ENCODE results near the gene TOM1. TPM values are rescaled to one million over a fixed set of nuclear protein-coding genes. Genes with fewer than 3 reads are reported as not detected.

Gene TOM1
- total and polyA plus RNA-seq, 2 of the 13 experiments (the other 11 are each of a cell fraction or from before 2014, with no cell fraction given): 30.8 to 87.3 TPM

DNA sequence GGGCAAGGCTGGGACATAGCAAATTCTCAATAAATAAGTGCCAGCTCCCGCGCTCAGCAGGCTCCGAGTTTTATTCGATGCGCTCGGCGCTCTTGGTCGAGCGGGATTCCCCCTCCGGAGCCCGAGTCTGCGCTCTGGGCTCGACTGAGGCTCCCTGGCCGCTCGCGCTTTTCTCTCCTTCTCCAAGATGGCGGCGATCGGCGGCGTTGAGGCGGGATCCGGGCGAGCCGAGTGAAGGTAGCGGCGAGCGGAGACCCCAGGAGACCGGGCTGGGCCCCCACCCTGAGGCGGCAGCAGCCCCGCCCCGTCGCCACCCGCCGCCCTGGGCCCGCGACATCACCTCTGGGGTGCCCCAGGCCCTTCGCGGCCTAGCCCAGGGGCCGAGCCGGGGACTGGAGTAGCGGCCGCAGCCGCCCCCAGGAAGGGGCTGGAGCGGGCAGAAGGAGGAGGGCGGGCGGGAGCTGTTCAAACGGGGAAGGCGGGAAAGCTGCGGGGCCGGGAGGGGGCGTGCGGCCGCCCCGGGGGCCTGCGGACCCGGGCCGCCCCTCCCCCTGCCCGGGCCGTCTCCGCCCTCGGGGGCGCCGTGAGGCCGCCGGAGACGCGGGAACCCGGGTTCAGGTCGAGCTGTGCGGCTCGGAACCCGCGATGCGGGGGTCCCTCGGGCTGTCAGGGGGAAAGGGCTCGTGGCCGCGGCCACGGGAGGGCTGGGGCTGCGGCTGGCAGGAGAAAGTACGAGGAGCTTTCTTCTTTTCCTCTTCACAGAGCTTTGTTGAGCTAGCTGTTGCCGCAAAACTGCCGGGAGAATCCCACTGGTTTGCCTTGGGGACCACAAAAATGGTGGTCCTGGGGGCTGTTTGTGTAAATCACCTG lies 42.1 kb upstream of the TOM1 start, which contains the start of gene HMGXB4 (continued):
- TF ChIP-seq ZNF891 (CRISPR knock-in tag; IDR thresholded peaks at IDR 0.05): 0 out of 2 replicates have a peak, but pooled peaks have one; percentile 78
- no peak for TF ChIP-seq SOX6 (IDR thresholded peaks at IDR 0.05)
- no peak for TF ChIP-seq SOX6 (CRISPR knock-in tag; IDR thresholded peaks at IDR 0.05)
- TF ChIP-seq GTF2F1 (IDR thresholded peaks at IDR 0.05; ENCODE audit: low read length): no peak
- TF ChIP-seq, protein P1, sequence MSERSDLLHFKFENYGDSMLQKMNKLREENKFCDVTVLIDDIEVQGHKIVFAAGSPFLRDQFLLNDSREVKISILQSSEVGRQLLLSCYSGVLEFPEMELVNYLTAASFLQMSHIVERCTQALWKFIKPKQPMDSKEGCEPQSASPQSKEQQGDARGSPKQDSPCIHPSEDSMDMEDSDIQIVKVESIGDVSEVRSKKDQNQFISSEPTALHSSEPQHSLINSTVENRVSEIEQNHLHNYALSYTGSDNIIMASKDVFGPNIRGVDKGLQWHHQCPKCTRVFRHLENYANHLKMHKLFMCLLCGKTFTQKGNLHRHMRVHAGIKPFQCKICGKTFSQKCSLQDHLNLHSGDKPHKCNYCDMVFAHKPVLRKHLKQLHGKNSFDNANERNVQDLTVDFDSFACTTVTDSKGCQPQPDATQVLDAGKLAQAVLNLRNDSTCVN (CRISPR knock-in tag; IDR thresholded peaks at IDR 0.05; ENCODE audit: borderline replicate concordance): no peak; the same call in 1 of the 2 replicates
- TF ChIP-seq SMAD9 (CRISPR knock-in tag; IDR thresholded peaks at IDR 0.05): no peak
- peak; percentile 64 for TF ChIP-seq ERF (CRISPR knock-in tag; IDR thresholded peaks at IDR 0.05)
- TF ChIP-seq, protein P2, sequence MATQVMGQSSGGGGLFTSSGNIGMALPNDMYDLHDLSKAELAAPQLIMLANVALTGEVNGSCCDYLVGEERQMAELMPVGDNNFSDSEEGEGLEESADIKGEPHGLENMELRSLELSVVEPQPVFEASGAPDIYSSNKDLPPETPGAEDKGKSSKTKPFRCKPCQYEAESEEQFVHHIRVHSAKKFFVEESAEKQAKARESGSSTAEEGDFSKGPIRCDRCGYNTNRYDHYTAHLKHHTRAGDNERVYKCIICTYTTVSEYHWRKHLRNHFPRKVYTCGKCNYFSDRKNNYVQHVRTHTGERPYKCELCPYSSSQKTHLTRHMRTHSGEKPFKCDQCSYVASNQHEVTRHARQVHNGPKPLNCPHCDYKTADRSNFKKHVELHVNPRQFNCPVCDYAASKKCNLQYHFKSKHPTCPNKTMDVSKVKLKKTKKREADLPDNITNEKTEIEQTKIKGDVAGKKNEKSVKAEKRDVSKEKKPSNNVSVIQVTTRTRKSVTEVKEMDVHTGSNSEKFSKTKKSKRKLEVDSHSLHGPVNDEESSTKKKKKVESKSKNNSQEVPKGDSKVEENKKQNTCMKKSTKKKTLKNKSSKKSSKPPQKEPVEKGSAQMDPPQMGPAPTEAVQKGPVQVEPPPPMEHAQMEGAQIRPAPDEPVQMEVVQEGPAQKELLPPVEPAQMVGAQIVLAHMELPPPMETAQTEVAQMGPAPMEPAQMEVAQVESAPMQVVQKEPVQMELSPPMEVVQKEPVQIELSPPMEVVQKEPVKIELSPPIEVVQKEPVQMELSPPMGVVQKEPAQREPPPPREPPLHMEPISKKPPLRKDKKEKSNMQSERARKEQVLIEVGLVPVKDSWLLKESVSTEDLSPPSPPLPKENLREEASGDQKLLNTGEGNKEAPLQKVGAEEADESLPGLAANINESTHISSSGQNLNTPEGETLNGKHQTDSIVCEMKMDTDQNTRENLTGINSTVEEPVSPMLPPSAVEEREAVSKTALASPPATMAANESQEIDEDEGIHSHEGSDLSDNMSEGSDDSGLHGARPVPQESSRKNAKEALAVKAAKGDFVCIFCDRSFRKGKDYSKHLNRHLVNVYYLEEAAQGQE (IDR thresholded peaks at IDR 0.05; ENCODE audit: borderline replicate concordance in 1 of 2, low read depth in 1 of 2, low read length in 2 of 2): no peak
- no peak for TF ChIP-seq NCOA5 (CRISPR knock-in tag; IDR thresholded peaks at IDR 0.05)
- TF ChIP-seq SNAPC2 (CRISPR knock-in tag; IDR thresholded peaks at IDR 0.05): no peak
- no peak for TF ChIP-seq ZNF432 (CRISPR knock-in tag; IDR thresholded peaks at IDR 0.05; ENCODE audit: borderline replicate concordance)
- TF ChIP-seq KDM2A (CRISPR knock-in tag; IDR thresholded peaks at IDR 0.05; ENCODE audit: borderline replicate concordance, low read depth): peak; percentile 92
- TF ChIP-seq ZNF354B (CRISPR knock-in tag; IDR thresholded peaks at IDR 0.05): no peak
- TF ChIP-seq, protein P3, sequence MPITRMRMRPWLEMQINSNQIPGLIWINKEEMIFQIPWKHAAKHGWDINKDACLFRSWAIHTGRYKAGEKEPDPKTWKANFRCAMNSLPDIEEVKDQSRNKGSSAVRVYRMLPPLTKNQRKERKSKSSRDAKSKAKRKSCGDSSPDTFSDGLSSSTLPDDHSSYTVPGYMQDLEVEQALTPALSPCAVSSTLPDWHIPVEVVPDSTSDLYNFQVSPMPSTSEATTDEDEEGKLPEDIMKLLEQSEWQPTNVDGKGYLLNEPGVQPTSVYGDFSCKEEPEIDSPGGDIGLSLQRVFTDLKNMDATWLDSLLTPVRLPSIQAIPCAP (CRISPR knock-in tag; IDR thresholded peaks at IDR 0.05; ENCODE audit: low read depth): 0 out of 2 replicates have a peak, but pooled peaks have one; percentile 55
- TF ChIP-seq IRX3 (CRISPR knock-in tag; IDR thresholded peaks at IDR 0.05; ENCODE audit: borderline replicate concordance, low read depth): peak; percentile 93
- TF ChIP-seq, protein P4, sequence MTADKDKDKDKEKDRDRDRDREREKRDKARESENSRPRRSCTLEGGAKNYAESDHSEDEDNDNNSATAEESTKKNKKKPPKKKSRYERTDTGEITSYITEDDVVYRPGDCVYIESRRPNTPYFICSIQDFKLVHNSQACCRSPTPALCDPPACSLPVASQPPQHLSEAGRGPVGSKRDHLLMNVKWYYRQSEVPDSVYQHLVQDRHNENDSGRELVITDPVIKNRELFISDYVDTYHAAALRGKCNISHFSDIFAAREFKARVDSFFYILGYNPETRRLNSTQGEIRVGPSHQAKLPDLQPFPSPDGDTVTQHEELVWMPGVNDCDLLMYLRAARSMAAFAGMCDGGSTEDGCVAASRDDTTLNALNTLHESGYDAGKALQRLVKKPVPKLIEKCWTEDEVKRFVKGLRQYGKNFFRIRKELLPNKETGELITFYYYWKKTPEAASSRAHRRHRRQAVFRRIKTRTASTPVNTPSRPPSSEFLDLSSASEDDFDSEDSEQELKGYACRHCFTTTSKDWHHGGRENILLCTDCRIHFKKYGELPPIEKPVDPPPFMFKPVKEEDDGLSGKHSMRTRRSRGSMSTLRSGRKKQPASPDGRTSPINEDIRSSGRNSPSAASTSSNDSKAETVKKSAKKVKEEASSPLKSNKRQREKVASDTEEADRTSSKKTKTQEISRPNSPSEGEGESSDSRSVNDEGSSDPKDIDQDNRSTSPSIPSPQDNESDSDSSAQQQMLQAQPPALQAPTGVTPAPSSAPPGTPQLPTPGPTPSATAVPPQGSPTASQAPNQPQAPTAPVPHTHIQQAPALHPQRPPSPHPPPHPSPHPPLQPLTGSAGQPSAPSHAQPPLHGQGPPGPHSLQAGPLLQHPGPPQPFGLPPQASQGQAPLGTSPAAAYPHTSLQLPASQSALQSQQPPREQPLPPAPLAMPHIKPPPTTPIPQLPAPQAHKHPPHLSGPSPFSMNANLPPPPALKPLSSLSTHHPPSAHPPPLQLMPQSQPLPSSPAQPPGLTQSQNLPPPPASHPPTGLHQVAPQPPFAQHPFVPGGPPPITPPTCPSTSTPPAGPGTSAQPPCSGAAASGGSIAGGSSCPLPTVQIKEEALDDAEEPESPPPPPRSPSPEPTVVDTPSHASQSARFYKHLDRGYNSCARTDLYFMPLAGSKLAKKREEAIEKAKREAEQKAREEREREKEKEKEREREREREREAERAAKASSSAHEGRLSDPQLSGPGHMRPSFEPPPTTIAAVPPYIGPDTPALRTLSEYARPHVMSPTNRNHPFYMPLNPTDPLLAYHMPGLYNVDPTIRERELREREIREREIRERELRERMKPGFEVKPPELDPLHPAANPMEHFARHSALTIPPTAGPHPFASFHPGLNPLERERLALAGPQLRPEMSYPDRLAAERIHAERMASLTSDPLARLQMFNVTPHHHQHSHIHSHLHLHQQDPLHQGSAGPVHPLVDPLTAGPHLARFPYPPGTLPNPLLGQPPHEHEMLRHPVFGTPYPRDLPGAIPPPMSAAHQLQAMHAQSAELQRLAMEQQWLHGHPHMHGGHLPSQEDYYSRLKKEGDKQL (CRISPR knock-in tag; IDR thresholded peaks at IDR 0.05; ENCODE audit: low read depth): no peak
- TF ChIP-seq ZNF768 (CRISPR knock-in tag; IDR thresholded peaks at IDR 0.05): peak; percentile 90
